ENCODE data around the gene PROSER1. TPM values are rescaled to one million over a fixed set of nuclear protein-coding genes. Genes with fewer than 3 reads are reported as not detected.

Gene PROSER1
- total RNA-seq, 1 donor from 2014 or later = 41.3 TPM

GRCh38 chr13:39023316-39023715 is 14.6 kb downstream of the PROSER1 start:
- Histone ChIP-seq H3K9me3 (no peaks in the 10 kb centered on the region), H3K27me3 (no peaks in the 10 kb centered on the region), H3K27ac (no peak overlapping the region), H3K4me3 (no peak overlapping the region), H3K36me3 (peaks cover 0 to 32% of the 10 kb centered on the region in 2 donors), H3K4me1 (no peaks in the 10 kb centered on the region)
- intact Hi-C loops (cut with DNase I) = no loop called here
- no peak for DNase-seq (ENCODE audit: extremely low spot score in 2 of 2)
- no peak for TF ChIP-seq CTCF (IDR thresholded peaks at IDR 0.05)
- TF ChIP-seq POLR2A (IDR thresholded peaks at IDR 0.05) = no peak
- TF ChIP-seq POLR2AphosphoS5 (IDR thresholded peaks at IDR 0.05; ENCODE audit: insufficient read depth in 1 of 2, low read depth in 1 of 2) = no peak

- TF ChIP-seq POLR2A (IDR thresholded peaks at IDR 0.05) (no peak), CTCF (IDR thresholded peaks at IDR 0.05) (no peak), POLR2AphosphoS5 (IDR thresholded peaks at IDR 0.05; ENCODE audit: insufficient read depth in 1 of 2, low read depth in 1 of 2) (no peak)
- Histone ChIP-seq H3K36me3 (peaks cover 0 to 29% of the 10 kb centered on the region in 2 donors), H3K27ac (no peak overlapping the region), H3K9me3 (no peaks in the 10 kb centered on the region), H3K4me3 (no peak overlapping the region), H3K4me1 (no peaks in the 10 kb centered on the region), H3K27me3 (no peaks in the 10 kb centered on the region)
- DNase-seq (ENCODE audit: extremely low spot score in 2 of 2) = no peak
- intact Hi-C loops (cut with DNase I) = no loop called here
Measured at GRCh38 chr13:39020853-39021462, 16.9 kb downstream of the PROSER1 start.

GRCh38 chr13:39016787-39017186 is 21.1 kb downstream of the PROSER1 start:
- DNase-seq (ENCODE audit: extremely low spot score in 2 of 2) = no peak
- H3K27me3 ChIP-seq = no peaks in the 10 kb centered on the region
- H3K4me1 ChIP-seq = no peaks in the 10 kb centered on the region
- H3K36me3 ChIP-seq = peaks cover 3 to 38% of the 10 kb centered on the region in 2 donors
- TF ChIP-seq CTCF (IDR thresholded peaks at IDR 0.05) (no peak), POLR2AphosphoS5 (IDR thresholded peaks at IDR 0.05; ENCODE audit: insufficient read depth in 1 of 2, low read depth in 1 of 2) (no peak), POLR2A (IDR thresholded peaks at IDR 0.05) (no peak)
- no peak overlapping the region for H3K4me3 ChIP-seq
- no peaks in the 10 kb centered on the region for H3K9me3 ChIP-seq
- no peak overlapping the region for H3K27ac ChIP-seq
- intact Hi-C loops (cut with DNase I) = no loop called here

GRCh38 chr13:39016087-39016486 is 21.8 kb downstream of the PROSER1 start:
- H3K27me3 ChIP-seq = no peaks in the 10 kb centered on the region
- intact Hi-C loops (cut with DNase I) = no loop called here
- no peaks in the 10 kb centered on the region for H3K4me1 ChIP-seq
- H3K36me3 ChIP-seq = peaks cover 3 to 44% of the 10 kb centered on the region in 2 donors
- H3K9me3 ChIP-seq = no peaks in the 10 kb centered on the region
- no peak overlapping the region for H3K4me3 ChIP-seq
- TF ChIP-seq POLR2AphosphoS5 (IDR thresholded peaks at IDR 0.05; ENCODE audit: insufficient read depth in 1 of 2, low read depth in 1 of 2) (no peak), POLR2A (IDR thresholded peaks at IDR 0.05) (no peak), CTCF (IDR thresholded peaks at IDR 0.05) (no peak)
- no peak overlapping the region for H3K27ac ChIP-seq
- no peak for DNase-seq (ENCODE audit: extremely low spot score in 2 of 2)

- TF ChIP-seq POLR2A (IDR thresholded peaks at IDR 0.05) = no peak
- no peak for TF ChIP-seq CTCF (IDR thresholded peaks at IDR 0.05)
- TF ChIP-seq POLR2AphosphoS5 (IDR thresholded peaks at IDR 0.05; ENCODE audit: insufficient read depth in 1 of 2, low read depth in 1 of 2) = no peak
- no peak overlapping the region for H3K4me3 ChIP-seq
- no peak overlapping the region for H3K27ac ChIP-seq
- DNase-seq (ENCODE audit: extremely low spot score in 2 of 2) = no peak
- intact Hi-C loops (cut with DNase I) = no loop called here
- H3K4me1 ChIP-seq = no peaks in the 10 kb centered on the region
- H3K9me3 ChIP-seq = no peaks in the 10 kb centered on the region
- H3K27me3 ChIP-seq = no peaks in the 10 kb centered on the region
- H3K36me3 ChIP-seq = peaks cover 3 to 55% of the 10 kb centered on the region in 2 donors
Measured at GRCh38 chr13:39013462-39013861, 24.4 kb downstream of the PROSER1 start.

All from vagina (tissue), 2 donors.